Esophagus (tissue), 2 donors: Measurements from ENCODE around the gene CTRL. TPM values are rescaled to one million over a fixed set of nuclear protein-coding genes. Genes with fewer than 3 reads are reported as not detected.
"Not testable (repeated sequence)": the region's sequence is repeated elsewhere in the genome, so short reads cannot be mapped to it uniquely, and the experiment has no call there.

Experiments used
- H3K27ac ChIP-seq, 2 donors: one replicate each; pipeline ENCODE4 v1.5.1; 2013; ENCODE audit warnings: low read depth in 2 of 2, mild to moderate bottlenecking in 2 of 2, inconsistent platforms in 1 of 2, low read length in 1 of 2, moderate library complexity in 1 of 2
- H3K27me3 ChIP-seq, 2 donors: one replicate each; pipeline ENCODE4 v1.6.1; 2013; ENCODE audit warnings: low read length in 2 of 2, control low read depth in 1 of 2, mild to moderate bottlenecking in 1 of 2; ENCODE audit not compliant: insufficient read depth in 2 of 2, control insufficient read depth in 1 of 2
- H3K36me3 ChIP-seq, 2 donors: one replicate each; pipeline ENCODE4 v1.6.1; 2013; ENCODE audit warnings: low read length in 1 of 2; ENCODE audit not compliant: control insufficient read depth in 2 of 2, insufficient read depth in 2 of 2
- H3K4me1 ChIP-seq, 2 donors: one replicate each; pipeline ENCODE4 v1.6.1; 2013; ENCODE audit warnings: low read length in 1 of 2; ENCODE audit not compliant: control insufficient read depth in 2 of 2, insufficient read depth in 2 of 2
- H3K4me3 ChIP-seq, 2 donors: one replicate each; pipeline ENCODE4 v1.5.1; 2013; ENCODE audit warnings: low read length in 2 of 2, mild to moderate bottlenecking in 2 of 2, low read depth in 1 of 2, moderate library complexity in 1 of 2
- H3K9me3 ChIP-seq, 2 donors: one replicate each; pipeline ENCODE4 v1.6.1; 2013; ENCODE audit warnings: mild to moderate bottlenecking in 2 of 2, low read depth in 1 of 2, low read length in 1 of 2, moderate library complexity in 1 of 2; ENCODE audit not compliant: control insufficient read depth in 2 of 2, insufficient read depth in 1 of 2
- WGBS, 2 donors: extraction: QIAGEN DNeasy Blood & Tissue Kit; methylation state at CpG; one replicate each; pipeline ENCODE4 v1.1.7; 2013; 5-methylcytosine and 5-hydroxymethylcytosine counted together
- polyA plus RNA-seq, 2 donors: library from polyadenylated mRNA; stranded (reverse); fragments of 200-250 nt; gene quantifications; one replicate each; pipeline ENCODE4 v1.2.3, GENCODE V29; 2013
- donor health status: healthy with polysubstance abuse.
- donor health status: Bipolar disorder and iron deficiency.

Gene CTRL
- under 1 TPM; 0.41 to 0.77 TPM for polyA plus RNA-seq

GRCh38 chr16:67931712-67932461, at the start of gene CTRL:
Gene CTRL (minus strand): TSS chr16:67931862. CDS start chr16:67931852, 10 bp downstream.
- H3K9me3 ChIP-seq, result no peaks in the 10 kb centered on the region
- peaks cover 3 to 33% of the 10 kb centered on the region in 2 donors for H3K36me3 ChIP-seq
- WGBS, 2 donors, result 77 to 84% methylated on average over 15 of the region's 15 CpGs

GRCh38 chr16:67979955-67980678, 48.5 kb upstream of the CTRL start, which contains the start of gene DPEP3:
Gene DPEP3 (minus strand): TSS chr16:67980499. CDS start chr16:67980380, 119 bp downstream.
- 64 to 67% methylated on average over 61 to 62 of the region's 62 CpGs for WGBS, 2 donors

More at GRCh38 chr16:67931712-67932461, at the start of gene CTRL:
- peaks cover 3 to 13% of the 10 kb centered on the region in 2 donors for H3K4me1 ChIP-seq
- H3K27ac ChIP-seq, result no peak within 1 kb of the TSS
- no peaks in the 10 kb centered on the region for H3K27me3 ChIP-seq
- H3K4me3 ChIP-seq, result no peak within 1 kb of the TSS

GRCh38 chr16:67977469-67978227, 46.0 kb upstream of the CTRL start:
- 78 to 85% methylated on average over 9 of the region's 9 CpGs for WGBS, 2 donors
- Histone ChIP-seq H3K9me3 (no peaks in the 10 kb centered on the region), H3K4me3 (no peak overlapping the region), H3K27me3 (no peaks in the 10 kb centered on the region), H3K4me1 (no peaks in the 10 kb centered on the region), H3K36me3 (no peaks in the 10 kb centered on the region), H3K27ac (no peak overlapping the region)

More at GRCh38 chr16:67979955-67980678, 48.5 kb upstream of the CTRL start, which contains the start of gene DPEP3:
- H3K27me3 ChIP-seq, result no peaks in the 10 kb centered on the region
- H3K27ac ChIP-seq, result no peak within 1 kb of the TSS
- H3K9me3 ChIP-seq, result no peaks in the 10 kb centered on the region
- no peaks in the 10 kb centered on the region for H3K36me3 ChIP-seq
- peaks cover 0 to 2% of the 10 kb centered on the region in 2 donors for H3K4me1 ChIP-seq
- no peak within 1 kb of the TSS for H3K4me3 ChIP-seq

- H3K27ac ChIP-seq, result no peak overlapping the region
- no peaks in the 10 kb centered on the region for H3K9me3 ChIP-seq
- 66 to 74% methylated on average over 5 of the region's 5 CpGs for WGBS, 2 donors
- H3K36me3 ChIP-seq, result no peaks in the 10 kb centered on the region
- H3K4me3 ChIP-seq, result no peak overlapping the region
- H3K27me3 ChIP-seq, result no peaks in the 10 kb centered on the region
- no peaks in the 10 kb centered on the region for H3K4me1 ChIP-seq
These were observed 45.3 kb upstream of the CTRL start for GRCh38 chr16:67977005-67977404.

GRCh38 chr16:67976205-67976604, 44.5 kb upstream of the CTRL start:
- H3K36me3 ChIP-seq, result no peaks in the 10 kb centered on the region
- no peaks in the 10 kb centered on the region for H3K27me3 ChIP-seq
- no peak overlapping the region for H3K27ac ChIP-seq
- 92 to 94% methylated on average over 2 of the region's 2 CpGs for WGBS, 2 donors
- H3K4me1 ChIP-seq, result no peaks in the 10 kb centered on the region
- H3K9me3 ChIP-seq, result no peaks in the 10 kb centered on the region
- H3K4me3 ChIP-seq, result no peak overlapping the region

GRCh38 chr16:67975321-67976105, 43.9 kb upstream of the CTRL start:
- Histone ChIP-seq H3K27me3 (no peaks in the 10 kb centered on the region), H3K9me3 (no peaks in the 10 kb centered on the region), H3K4me3 (no peak overlapping the region), H3K36me3 (no peaks in the 10 kb centered on the region), H3K4me1 (no peaks in the 10 kb centered on the region), H3K27ac (no peak overlapping the region)
- WGBS, 2 donors, result 73 to 74% methylated on average over 14 of the region's 14 CpGs

- not testable (repeated sequence) for H3K9me3 ChIP-seq, H3K4me3 ChIP-seq, H3K27me3 ChIP-seq, H3K4me1 ChIP-seq, H3K27ac ChIP-seq, H3K36me3 ChIP-seq
- 89 to 93% methylated on average over 7 of the region's 7 CpGs for WGBS, 2 donors
These were observed 40.6 kb upstream of the CTRL start for GRCh38 chr16:67972285-67972684.

- Histone ChIP-seq H3K36me3 (no peaks in the 10 kb centered on the region), H3K9me3 (no peaks in the 10 kb centered on the region), H3K4me3 (no peak overlapping the region), H3K27me3 (no peaks in the 10 kb centered on the region), H3K4me1 (peaks cover 6 to 14% of the 10 kb centered on the region in 2 donors), H3K27ac (no peak overlapping the region)
- 88 to 94% methylated on average over 9 of the region's 9 CpGs for whole genome bisulfite sequencing, 2 donors
These were observed 39.4 kb upstream of the CTRL start for GRCh38 chr16:67971111-67971510.
